ENCODE measurements around the gene PPM1F.
"Not testable (repeated sequence)": the region's sequence is repeated elsewhere in the genome, so short reads cannot be mapped to it uniquely, and the experiment has no call there.

The PPM1F gene

DNA sequence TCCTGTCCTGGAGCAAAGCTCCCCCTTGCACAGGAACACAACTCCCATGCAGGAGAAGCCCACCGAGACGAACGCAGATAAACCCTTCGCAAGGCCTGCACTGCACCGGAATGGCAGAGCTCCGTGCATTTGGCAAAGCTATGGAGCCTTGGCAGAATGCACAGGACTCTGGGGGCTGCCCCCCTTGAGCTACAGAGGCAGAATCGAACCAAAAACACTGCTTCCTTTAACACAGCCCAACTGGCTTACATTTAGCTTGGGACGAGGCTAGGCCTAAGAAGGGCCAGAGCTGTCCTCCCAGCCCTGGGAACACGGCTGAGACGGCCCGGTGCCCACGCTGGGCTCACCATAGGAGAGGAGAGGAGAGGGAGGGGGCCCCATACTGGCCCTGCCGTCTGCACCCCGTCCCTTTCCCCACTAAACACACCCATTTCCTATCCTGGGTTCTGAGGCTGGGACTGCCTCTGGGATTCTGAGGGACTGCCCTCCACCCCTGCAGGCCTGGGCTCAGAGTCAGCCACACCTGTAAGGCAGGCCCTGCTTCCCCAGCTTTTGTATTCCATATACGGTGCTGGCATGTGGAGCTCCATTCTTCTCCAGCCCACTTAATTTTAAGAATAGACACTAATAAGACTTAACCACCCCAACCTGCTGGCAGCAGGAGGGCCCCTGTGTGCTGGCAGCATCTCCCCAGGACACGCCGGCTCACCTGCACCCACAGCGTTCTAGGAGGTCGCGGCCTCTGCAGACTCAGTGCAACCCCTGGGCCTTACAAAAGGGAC is 32.9 kb downstream of the PPM1F start:
- DNase-seq (ENCODE audit: low read depth) = no peak

GRCh38 chr22:21918466-21919185 is 34.0 kb downstream of the PPM1F start:
- DNase-seq (ENCODE audit: low read depth) = no peak

DNA sequence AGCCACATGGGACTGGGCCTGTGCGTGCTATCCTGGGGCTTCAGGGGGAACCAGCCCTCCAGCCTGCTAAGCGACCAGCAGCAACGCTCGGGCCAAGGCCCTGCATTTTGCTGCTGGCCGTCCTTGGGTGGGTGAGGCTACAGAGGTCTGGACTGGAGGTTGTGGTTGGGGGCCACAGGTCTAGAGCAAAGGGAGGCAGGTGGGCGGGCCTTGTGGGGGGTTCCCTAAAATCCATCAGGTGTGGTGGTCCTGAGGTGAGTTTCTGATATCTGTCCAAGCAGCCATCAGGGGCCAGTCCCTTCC is 34.7 kb downstream of the PPM1F start:
- no peak for DNase-seq (ENCODE audit: low read depth)

GRCh38 chr22:21917181-21917958 is 35.3 kb downstream of the PPM1F start:
- DNase-seq (ENCODE audit: low read depth) = no peak

- DNase-seq (ENCODE audit: low read depth) = no peak
Observed at GRCh38 chr22:21916309-21916918, 36.2 kb downstream of the PPM1F start.

- no peak for DNase-seq (ENCODE audit: low read depth)
Observed at GRCh38 chr22:21915624-21916308, 36.9 kb downstream of the PPM1F start.

DNA sequence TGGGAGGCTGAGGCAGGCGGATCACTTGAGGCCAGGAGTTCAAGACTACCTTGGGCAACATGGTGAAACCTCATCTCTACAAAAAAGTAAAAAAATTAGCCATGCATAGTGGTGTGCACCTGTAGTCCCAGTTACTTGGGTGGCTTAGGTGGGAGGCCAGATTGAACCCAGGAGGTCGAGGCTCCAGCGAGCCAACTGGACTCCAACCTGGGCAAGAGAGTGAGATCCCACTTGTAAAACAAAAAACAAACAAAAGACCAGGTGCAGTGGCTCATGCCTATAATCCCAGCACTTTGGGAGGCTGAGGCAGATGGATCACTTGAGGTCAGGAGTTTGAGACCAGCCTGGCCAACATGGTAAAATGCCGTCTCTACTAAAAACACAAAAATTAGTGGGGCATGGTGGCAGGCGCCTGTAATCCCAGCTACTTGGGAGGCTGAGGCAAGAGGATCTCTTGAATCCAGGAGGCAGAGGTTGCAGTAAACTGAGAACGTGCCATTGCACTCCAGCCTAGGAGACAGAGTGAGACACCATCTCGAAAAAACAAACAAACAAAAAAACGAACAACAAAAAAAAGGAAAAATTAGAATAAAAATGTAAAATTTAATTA is 38.5 kb downstream of the PPM1F start:
- DNase-seq (ENCODE audit: low read depth) = not testable (repeated sequence)

DNA sequence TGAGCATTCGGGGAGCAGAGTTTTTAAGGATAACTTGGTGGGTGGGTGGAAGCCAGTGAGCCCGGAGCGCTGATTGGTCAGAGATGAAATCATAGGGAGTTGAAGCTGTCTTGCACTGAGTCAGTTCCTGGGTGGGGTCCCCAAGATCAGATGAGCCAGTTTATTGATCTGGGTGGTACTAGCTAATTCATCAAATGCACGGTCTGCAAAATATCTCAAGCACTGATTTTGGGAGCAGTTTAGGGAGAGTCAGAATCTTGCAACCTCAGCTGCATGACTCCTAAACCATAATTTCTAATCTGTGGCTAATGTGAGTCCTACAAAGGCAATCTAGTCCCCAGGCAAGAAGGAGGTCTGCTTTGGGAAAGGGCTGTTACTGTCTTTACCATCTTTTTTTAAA is 42.3 kb downstream of the PPM1F start:
- DNase-seq (ENCODE audit: low read depth) = not testable (repeated sequence)

DNA sequence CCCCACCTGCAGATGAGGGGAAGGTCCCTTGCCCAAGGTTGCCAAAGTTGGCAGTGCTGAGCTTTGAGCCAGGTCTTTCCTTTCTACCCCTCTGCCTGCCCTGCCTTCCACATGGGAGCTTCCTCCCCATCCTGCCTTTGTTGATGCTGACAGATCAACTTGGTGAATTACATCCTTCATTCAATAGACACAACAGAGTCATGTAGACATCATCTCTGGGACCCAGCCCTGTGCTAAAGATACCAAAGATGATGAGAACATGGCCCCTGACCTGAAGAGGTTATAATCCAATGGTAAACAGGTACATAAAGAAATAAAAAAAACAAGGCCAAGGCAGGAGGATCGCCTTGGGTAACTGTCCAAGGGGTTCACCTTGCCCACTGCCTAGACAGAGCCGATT is 42.8 kb downstream of the PPM1F start:
- no peak for DNase-seq (ENCODE audit: low read depth)

GRCh38 chr22:21907638-21908522 is 44.8 kb downstream of the PPM1F start:
- no peak for DNase-seq (ENCODE audit: low read depth)

DNA sequence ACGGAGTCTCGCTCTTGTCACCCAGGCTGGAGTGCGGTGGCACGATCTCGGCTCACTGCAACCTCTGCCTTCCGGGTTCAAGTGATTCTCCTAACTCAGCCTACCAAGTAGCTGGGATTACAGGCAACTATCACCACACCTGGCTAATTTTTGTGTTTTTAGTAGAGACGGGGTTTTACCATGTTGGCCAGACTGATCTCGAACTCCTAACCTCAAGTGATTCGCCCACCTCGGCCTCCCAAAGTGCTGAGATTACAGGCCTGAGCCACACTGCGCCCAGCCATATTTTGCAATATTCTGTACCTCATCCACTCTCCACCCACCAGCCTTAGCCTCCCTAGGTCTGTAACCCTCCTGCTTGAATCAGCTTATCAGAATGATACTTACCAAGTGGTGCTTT is 47.4 kb downstream of the PPM1F start:
- DNase-seq (ENCODE audit: low read depth) = not testable (repeated sequence)

DNA sequence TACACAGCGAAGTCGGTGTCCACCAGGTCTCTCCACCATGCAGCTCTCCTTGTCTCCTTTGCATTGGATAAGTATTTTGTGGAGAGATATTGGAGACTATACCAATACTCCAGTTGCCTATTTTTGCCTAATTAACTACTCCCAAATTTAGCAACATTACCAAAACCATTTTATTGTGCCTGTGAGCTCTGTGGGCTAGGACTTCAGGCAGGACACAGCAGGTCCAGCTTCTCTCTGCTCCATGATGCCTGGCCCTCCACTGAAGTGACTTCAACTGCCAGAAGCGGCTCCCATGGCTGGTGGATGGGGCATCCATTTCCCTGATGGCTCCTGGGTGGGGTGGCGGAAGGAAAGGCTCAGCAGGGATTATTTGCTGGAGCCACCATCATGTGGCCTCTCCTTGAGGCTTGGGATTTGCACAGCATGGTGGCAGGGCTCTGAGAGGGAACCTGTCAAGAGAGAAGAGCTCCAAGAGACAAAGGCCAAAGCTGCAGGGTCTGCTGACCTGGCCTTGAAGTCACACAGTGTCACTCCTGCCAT is 48.3 kb downstream of the PPM1F start:
- no peak for DNase-seq (ENCODE audit: low read depth)

GRCh38 chr22:21903283-21903682 is 49.4 kb downstream of the PPM1F start:
- DNase-seq (ENCODE audit: low read depth) = no peak

GRCh38 chr22:21902296-21903087 is 50.2 kb downstream of the PPM1F start:
- DNase-seq (ENCODE audit: low read depth) = no peak

DNA sequence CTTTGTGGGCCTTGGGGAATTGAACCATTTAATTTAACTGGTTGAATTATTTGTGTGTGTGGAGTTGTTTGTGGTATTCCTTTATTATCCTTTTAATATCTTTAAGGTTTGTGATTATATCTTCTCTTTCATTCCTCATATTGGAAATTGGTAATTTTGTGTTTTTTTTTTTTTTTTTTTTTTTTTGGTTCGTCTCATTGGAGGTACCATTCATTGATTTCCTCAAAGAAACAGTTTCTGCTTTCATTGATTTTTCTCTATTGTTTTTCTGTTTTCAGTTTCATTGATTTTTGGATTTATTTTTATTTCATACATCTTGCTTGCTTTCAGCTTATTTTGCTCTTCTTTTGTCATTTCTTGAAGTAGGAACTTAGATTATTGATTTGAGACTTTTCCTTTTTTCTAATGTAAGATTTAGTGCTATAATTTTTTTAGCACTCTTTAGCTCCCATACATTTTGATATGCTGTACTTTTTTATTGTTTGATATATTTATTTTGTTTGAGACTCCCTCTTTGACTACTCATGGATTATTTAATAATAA is 54.2 kb downstream of the PPM1F start:
- DNase-seq (ENCODE audit: low read depth) = no peak

GRCh38 chr22:21896951-21897513 is 55.6 kb downstream of the PPM1F start:
- no peak for DNase-seq (ENCODE audit: low read depth)

DNA sequence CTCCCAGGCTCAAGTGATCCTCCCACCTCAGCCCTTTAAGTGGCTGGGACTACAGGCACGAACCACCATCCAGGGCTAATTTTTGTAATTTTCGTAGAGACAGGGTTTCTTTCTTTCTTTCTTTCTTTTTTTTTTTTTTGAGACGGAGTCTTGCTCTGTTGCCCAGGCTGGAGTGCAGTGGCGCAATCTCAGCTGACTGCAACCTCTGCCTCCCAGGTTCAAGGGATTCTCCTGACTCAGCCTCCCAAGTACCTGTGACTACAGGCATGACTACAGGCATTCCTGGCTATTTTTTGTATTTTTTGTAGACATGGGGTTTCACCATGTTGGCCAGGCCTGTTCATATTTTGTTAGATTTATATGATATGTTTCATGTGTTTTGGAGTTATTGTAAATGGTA is 56.4 kb downstream of the PPM1F start:
- DNase-seq (ENCODE audit: low read depth) = not testable (repeated sequence)

GRCh38 chr22:21894799-21895198 is 57.8 kb downstream of the PPM1F start:
- no peak for DNase-seq (ENCODE audit: low read depth)

All from activated T-helper 9 cell treated with anti-CD3 and anti-CD28 coated beads, Interleukin-2, amount 50 U/mL, for 16 hours (primary cell).